ENCODE data around the gene COX14.

- TF ChIP-seq YY1 (IDR thresholded peaks at IDR 0.05; ENCODE audit: insufficient read depth, insufficient read length) (no peak), ZNF274 (IDR thresholded peaks at IDR 0.05; ENCODE audit: low read depth, low read length) (no peak)
These were observed 33.8 kb upstream of the COX14 start for GRCh38 chr12:50078281-50078680.

Data from NT2/D1 (cell line).